Central memory CD8-positive, alpha-beta T cell (primary cell): ENCODE measurements around the gene BACE2.
A peak's percentile ranks its signal among the peaks of the same experiment; 100 is the strongest.

Experiments
- ATAC-seq: fragments of 150-1000 bp; cut with Tn5 transposase; replicated peaks from 2 replicates; pipeline ENCODE4 v1.10.0; 2022; ENCODE audit warnings: mild to moderate bottlenecking, moderate FRiP score, moderate number of reproducible peaks; ENCODE audit not compliant: poor library complexity, severe bottlenecking; ENCODE audit errors: extremely low read depth
- DNase-seq, 2 donors: peaks; one replicate each; pipeline ENCODE4 v3.0.0; 2021; ENCODE audit warnings: low spot score in 2 of 2
- H3K27ac Mint-ChIP-seq: one replicate; pipeline ENCODE4 v1.8.0; 2022; ENCODE audit warnings: low read depth, mild to moderate bottlenecking, moderate library complexity, mixed read lengths
- H3K27me3 Mint-ChIP-seq: one replicate; pipeline ENCODE4 v1.8.0; 2022; ENCODE audit warnings: mixed read lengths
- H3K36me3 Mint-ChIP-seq: one replicate; pipeline ENCODE4 v1.8.0; 2022; ENCODE audit warnings: mild to moderate bottlenecking, moderate library complexity, mixed read lengths; ENCODE audit not compliant: insufficient read depth
- H3K4me1 Mint-ChIP-seq: one replicate; pipeline ENCODE4 v1.8.0; 2022; ENCODE audit warnings: mixed read lengths
- H3K4me3 Mint-ChIP-seq: one replicate; pipeline ENCODE4 v1.8.0; 2022; ENCODE audit warnings: mild to moderate bottlenecking, moderate library complexity, mixed read lengths
- H3K9me3 Mint-ChIP-seq: one replicate; pipeline ENCODE4 v1.8.0; 2022; ENCODE audit warnings: mixed read lengths

The BACE2 gene

GRCh38 chr21:41256771-41257702 is 89.1 kb downstream of the BACE2 start:
- Mint-ChIP-seq H3K27me3 (peaks cover 41% of the 10 kb centered on the region), H3K4me1 (no peaks in the 10 kb centered on the region), H3K4me3 (no peak overlapping the region), H3K9me3 (peaks cover 11% of the 10 kb centered on the region), H3K36me3 (peaks cover 4% of the 10 kb centered on the region), H3K27ac (no peak overlapping the region)
- DNase-seq (no peak), ATAC-seq (no peak)

GRCh38 chr21:41258617-41259016 is 90.7 kb downstream of the BACE2 start:
- Mint-ChIP-seq H3K4me1 (no peaks in the 10 kb centered on the region), H3K4me3 (no peak overlapping the region), H3K27me3 (peaks cover 45% of the 10 kb centered on the region), H3K36me3 (peaks cover 4% of the 10 kb centered on the region), H3K9me3 (peaks cover 11% of the 10 kb centered on the region), H3K27ac (no peak overlapping the region)
- DNase-seq (no peak), ATAC-seq (no peak)

GRCh38 chr21:41260428-41260827 is 92.5 kb downstream of the BACE2 start:
- peaks cover 4% of the 10 kb centered on the region for H3K36me3 Mint-ChIP-seq
- DNase-seq = no peak
- no peaks in the 10 kb centered on the region for H3K9me3 Mint-ChIP-seq
- no peaks in the 10 kb centered on the region for H3K4me1 Mint-ChIP-seq
- H3K27ac Mint-ChIP-seq = no peak overlapping the region
- no peak overlapping the region for H3K4me3 Mint-ChIP-seq
- H3K27me3 Mint-ChIP-seq = peaks cover 49% of the 10 kb centered on the region
- no peak for ATAC-seq

GRCh38 chr21:41267346-41267745 is 99.4 kb downstream of the BACE2 start:
- DNase-seq (no peak), ATAC-seq (no peak)
- H3K36me3 Mint-ChIP-seq = no peaks in the 10 kb centered on the region
- peaks cover 6% of the 10 kb centered on the region for H3K9me3 Mint-ChIP-seq
- no peak overlapping the region for H3K4me3 Mint-ChIP-seq
- H3K4me1 Mint-ChIP-seq = no peaks in the 10 kb centered on the region
- no peak overlapping the region for H3K27ac Mint-ChIP-seq
- peaks cover 68% of the 10 kb centered on the region for H3K27me3 Mint-ChIP-seq

- ATAC-seq = no peak
- Mint-ChIP-seq H3K36me3 (no peaks in the 10 kb centered on the region), H3K27me3 (peaks cover 65% of the 10 kb centered on the region)
Observed at GRCh38 chr21:41269535-41269934, 101.6 kb downstream of the BACE2 start.

GRCh38 chr21:41277196-41277595 is 109.2 kb downstream of the BACE2 start:
- Mint-ChIP-seq H3K4me1 (no peaks in the 10 kb centered on the region), H3K9me3 (peaks cover 9% of the 10 kb centered on the region), H3K4me3 (no peak overlapping the region), H3K27ac (no peak overlapping the region), H3K27me3 (peaks cover 85% of the 10 kb centered on the region), H3K36me3 (no peaks in the 10 kb centered on the region)
- ATAC-seq (no peak), DNase-seq (no peak)

More at GRCh38 chr21:41269535-41269934, 101.6 kb downstream of the BACE2 start:
- H3K9me3 Mint-ChIP-seq = peaks cover 14% of the 10 kb centered on the region
- no peak overlapping the region for H3K27ac Mint-ChIP-seq
- no peak for DNase-seq
- no peak overlapping the region for H3K4me3 Mint-ChIP-seq
- H3K4me1 Mint-ChIP-seq = no peaks in the 10 kb centered on the region

GRCh38 chr21:41277846-41278245 is 109.9 kb downstream of the BACE2 start:
- Mint-ChIP-seq H3K4me3 (no peak overlapping the region), H3K27me3 (peaks cover 82% of the 10 kb centered on the region), H3K36me3 (no peaks in the 10 kb centered on the region), H3K27ac (no peak overlapping the region), H3K4me1 (no peaks in the 10 kb centered on the region), H3K9me3 (peaks cover 2% of the 10 kb centered on the region)
- ATAC-seq (no peak), DNase-seq (no peak)

- ATAC-seq (no peak), DNase-seq (no peak)
- no peaks in the 10 kb centered on the region for H3K9me3 Mint-ChIP-seq
- H3K4me3 Mint-ChIP-seq = no peak overlapping the region
- peaks cover 69% of the 10 kb centered on the region for H3K27me3 Mint-ChIP-seq
- H3K4me1 Mint-ChIP-seq = no peaks in the 10 kb centered on the region
- H3K27ac Mint-ChIP-seq = no peak overlapping the region
- H3K36me3 Mint-ChIP-seq = no peaks in the 10 kb centered on the region
Observed at GRCh38 chr21:41280115-41280919, 112.4 kb downstream of the BACE2 start.

GRCh38 chr21:41282412-41282811 is 114.5 kb downstream of the BACE2 start:
- no peak for DNase-seq
- H3K9me3 Mint-ChIP-seq = no peaks in the 10 kb centered on the region
- no peak overlapping the region for H3K27ac Mint-ChIP-seq
- no peak for ATAC-seq
- H3K4me3 Mint-ChIP-seq = no peak overlapping the region
- peaks cover 48% of the 10 kb centered on the region for H3K27me3 Mint-ChIP-seq
- H3K36me3 Mint-ChIP-seq = no peaks in the 10 kb centered on the region
- no peaks in the 10 kb centered on the region for H3K4me1 Mint-ChIP-seq

GRCh38 chr21:41283211-41283818 is 115.4 kb downstream of the BACE2 start:
- H3K27me3 Mint-ChIP-seq = peaks cover 39% of the 10 kb centered on the region
- DNase-seq (peak in 1 of 2 donors; percentile 32), ATAC-seq (peak; percentile 68)
- H3K36me3 Mint-ChIP-seq = no peaks in the 10 kb centered on the region
- no peaks in the 10 kb centered on the region for H3K4me1 Mint-ChIP-seq
- H3K27ac Mint-ChIP-seq = no peak overlapping the region
- no peaks in the 10 kb centered on the region for H3K9me3 Mint-ChIP-seq
- no peak overlapping the region for H3K4me3 Mint-ChIP-seq

- DNase-seq (no peak), ATAC-seq (no peak)
- no peaks in the 10 kb centered on the region for H3K9me3 Mint-ChIP-seq
- H3K36me3 Mint-ChIP-seq = no peaks in the 10 kb centered on the region
- peaks cover 39% of the 10 kb centered on the region for H3K27me3 Mint-ChIP-seq
- peaks cover 6% of the 10 kb centered on the region for H3K4me1 Mint-ChIP-seq
- H3K27ac Mint-ChIP-seq = no peak overlapping the region
- no peak overlapping the region for H3K4me3 Mint-ChIP-seq
Observed at GRCh38 chr21:41289431-41289830, 121.5 kb downstream of the BACE2 start.

- Mint-ChIP-seq H3K4me1 (peaks cover 6% of the 10 kb centered on the region), H3K9me3 (no peaks in the 10 kb centered on the region), H3K27me3 (peaks cover 47% of the 10 kb centered on the region), H3K36me3 (no peaks in the 10 kb centered on the region), H3K27ac (no peak overlapping the region), H3K4me3 (no peak overlapping the region)
- ATAC-seq = no peak
- no peak for DNase-seq
Observed at GRCh38 chr21:41290106-41290799, 122.3 kb downstream of the BACE2 start.
